NCI-H128 (cell line): ENCODE data around the gene PVALEF.

ENCODE experiments used
- DNase-seq: peaks from one replicate; lab custom pipeline; 2025; ENCODE audit not compliant: unreplicated experiment; lab: John Stamatoyannopoulos, UW

Gene PVALEF

GRCh38 chr17:81128774-81129173 is 36.5 kb upstream of the PVALEF start:
- no peak for DNase-seq

- no peak for DNase-seq
Observed at GRCh38 chr17:81129289-81129688, 36.0 kb upstream of the PVALEF start.

- DNase-seq, result no peak
Observed at GRCh38 chr17:81129711-81130367, 35.5 kb upstream of the PVALEF start.

GRCh38 chr17:81130385-81131361 is 34.6 kb upstream of the PVALEF start:
- DNase-seq, result no peak

- DNase-seq, result no peak
Observed at GRCh38 chr17:81131486-81132196, 33.7 kb upstream of the PVALEF start.

- no peak for DNase-seq
Observed at GRCh38 chr17:81132197-81132540, 33.1 kb upstream of the PVALEF start.

GRCh38 chr17:81132770-81133723 is 32.3 kb upstream of the PVALEF start:
- DNase-seq, result no peak

- no peak for DNase-seq
Observed at GRCh38 chr17:81134064-81134781, 31.1 kb upstream of the PVALEF start.

GRCh38 chr17:81135505-81136278 is 29.6 kb upstream of the PVALEF start:
- DNase-seq, result peak; percentile 55

- DNase-seq, result no peak
Observed at GRCh38 chr17:81136366-81136765, 28.9 kb upstream of the PVALEF start.

- no peak for DNase-seq
Observed at GRCh38 chr17:81137248-81137647, 28.1 kb upstream of the PVALEF start.

- no peak for DNase-seq
Observed at GRCh38 chr17:81138083-81138482, 27.2 kb upstream of the PVALEF start.

GRCh38 chr17:81138500-81138899 is 26.8 kb upstream of the PVALEF start:
- no peak for DNase-seq

GRCh38 chr17:81139428-81139827 is 25.9 kb upstream of the PVALEF start:
- no peak for DNase-seq

- no peak for DNase-seq
Observed at GRCh38 chr17:81140018-81140417, 25.3 kb upstream of the PVALEF start.

GRCh38 chr17:81140695-81141094 is 24.6 kb upstream of the PVALEF start:
- no peak for DNase-seq

GRCh38 chr17:81142301-81143199 is 22.8 kb upstream of the PVALEF start:
- peak; percentile 27 for DNase-seq

- no peak for DNase-seq
Observed at GRCh38 chr17:81143200-81143527, 22.1 kb upstream of the PVALEF start.
